Stimulated activated naive CD8-positive, alpha-beta T cell treated with anti-CD3 and anti-CD28 coated beads, Interleukin-15, Interleukin-2, amounts not matched to agents 100 U/mL and 50 U/mL, for 24 hours (primary cell): ENCODE data around the gene MORC4.
"Not testable (repeated sequence)": the region's sequence is repeated elsewhere in the genome, so short reads cannot be mapped to it uniquely, and the experiment has no call there.

ENCODE experiments used
- ATAC-seq: fragments of 150-1000 bp; cut with Tn5 transposase; one replicate; pipeline ENCODE4 v1.10.0; 2021
- DNase-seq: peaks from one replicate; pipeline ENCODE4 v3.0.0; 2021

The MORC4 gene

GRCh38 chrX:107000013-107000515 is at the start of gene MORC4:
Gene MORC4 (minus strand): TSS chrX:107000212. CDS start chrX:106999969, 243 bp downstream.
- DNase-seq: peak; percentile 70
- peak; percentile 96 for ATAC-seq

GRCh38 chrX:107047622-107048021 is 47.6 kb upstream of the MORC4 start:
- DNase-seq (no peak), ATAC-seq (no peak)

GRCh38 chrX:107029752-107030151 is 29.7 kb upstream of the MORC4 start:
- ATAC-seq (no peak), DNase-seq (no peak)

- ATAC-seq (no peak), DNase-seq (no peak)
These were observed 25.5 kb upstream of the MORC4 start for GRCh38 chrX:107025545-107025944.

- DNase-seq (no peak), ATAC-seq (no peak)
These were observed 14.9 kb upstream of the MORC4 start for GRCh38 chrX:107014936-107015335.

- ATAC-seq (no peak), DNase-seq (no peak)
These were observed 8.0 kb upstream of the MORC4 start for GRCh38 chrX:107008034-107008433.

GRCh38 chrX:106999002-106999975 is 723 bp downstream of the MORC4 start:
- DNase-seq (peak; percentile 46), ATAC-seq (peak; percentile 58)

GRCh38 chrX:106997611-106998010 is 2.4 kb downstream of the MORC4 start:
- ATAC-seq: no peak
- DNase-seq: no peak

- DNase-seq: no peak
- no peak for ATAC-seq
These were observed 4.3 kb downstream of the MORC4 start for GRCh38 chrX:106995678-106996077.

- DNase-seq: no peak
- no peak for ATAC-seq
These were observed 12.5 kb downstream of the MORC4 start for GRCh38 chrX:106987488-106987887.

GRCh38 chrX:106980952-106981626 is 18.9 kb downstream of the MORC4 start:
- DNase-seq (no peak), ATAC-seq (no peak)

- DNase-seq: no peak
- ATAC-seq: no peak
These were observed 23.6 kb downstream of the MORC4 start for GRCh38 chrX:106976416-106976815.

- DNase-seq (no peak), ATAC-seq (no peak)
These were observed 26.4 kb downstream of the MORC4 start for GRCh38 chrX:106973433-106974149.

- ATAC-seq (no peak), DNase-seq (no peak)
These were observed 27.1 kb downstream of the MORC4 start for GRCh38 chrX:106972896-106973295.

- not testable (repeated sequence) for DNase-seq, ATAC-seq
These were observed 33.5 kb downstream of the MORC4 start for GRCh38 chrX:106966547-106966946.

GRCh38 chrX:106964290-106964689 is 35.7 kb downstream of the MORC4 start:
- no peak for ATAC-seq
- DNase-seq: no peak

- no peak for DNase-seq
- no peak for ATAC-seq
These were observed 36.9 kb downstream of the MORC4 start for GRCh38 chrX:106963111-106963510.

GRCh38 chrX:106959901-106960300 is 40.1 kb downstream of the MORC4 start:
- ATAC-seq: no peak
- no peak for DNase-seq

GRCh38 chrX:106957856-106958255 is 42.2 kb downstream of the MORC4 start:
- ATAC-seq: no peak
- DNase-seq: no peak

GRCh38 chrX:106955004-106955772 is 44.8 kb downstream of the MORC4 start:
- DNase-seq: no peak

GRCh38 chrX:106954041-106954440 is 46.0 kb downstream of the MORC4 start:
- no peak for ATAC-seq

More at GRCh38 chrX:106955004-106955772, 44.8 kb downstream of the MORC4 start:
- ATAC-seq: no peak

GRCh38 chrX:106952988-106953387 is 47.0 kb downstream of the MORC4 start:
- no peak for DNase-seq
- ATAC-seq: no peak

More at GRCh38 chrX:106954041-106954440, 46.0 kb downstream of the MORC4 start:
- no peak for DNase-seq
